ENCODE data around the gene TMEM247.

DNA sequence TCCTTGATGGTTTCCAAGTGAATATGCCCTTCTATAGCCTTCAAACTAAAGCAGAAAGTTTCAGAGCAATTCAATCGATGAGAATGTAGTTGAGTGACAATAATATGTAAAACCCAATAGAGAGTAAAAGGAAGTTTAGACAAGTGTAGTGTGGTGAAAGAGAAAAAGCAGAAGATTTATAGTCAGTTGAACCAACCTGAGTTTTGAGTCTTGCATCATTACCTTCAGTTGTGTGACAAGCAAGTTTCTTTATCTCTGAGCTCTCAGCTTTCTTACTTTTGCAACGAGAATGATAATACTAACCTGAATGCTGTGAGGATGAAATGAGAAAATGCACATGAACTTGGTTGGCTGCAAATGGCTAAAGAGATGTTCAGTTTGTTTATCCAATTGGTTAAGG is 40.6 kb upstream of the TMEM247 start:
- TF ChIP-seq POLR2A (IDR thresholded peaks at IDR 0.05) = no peak
- TF ChIP-seq, protein P1, sequence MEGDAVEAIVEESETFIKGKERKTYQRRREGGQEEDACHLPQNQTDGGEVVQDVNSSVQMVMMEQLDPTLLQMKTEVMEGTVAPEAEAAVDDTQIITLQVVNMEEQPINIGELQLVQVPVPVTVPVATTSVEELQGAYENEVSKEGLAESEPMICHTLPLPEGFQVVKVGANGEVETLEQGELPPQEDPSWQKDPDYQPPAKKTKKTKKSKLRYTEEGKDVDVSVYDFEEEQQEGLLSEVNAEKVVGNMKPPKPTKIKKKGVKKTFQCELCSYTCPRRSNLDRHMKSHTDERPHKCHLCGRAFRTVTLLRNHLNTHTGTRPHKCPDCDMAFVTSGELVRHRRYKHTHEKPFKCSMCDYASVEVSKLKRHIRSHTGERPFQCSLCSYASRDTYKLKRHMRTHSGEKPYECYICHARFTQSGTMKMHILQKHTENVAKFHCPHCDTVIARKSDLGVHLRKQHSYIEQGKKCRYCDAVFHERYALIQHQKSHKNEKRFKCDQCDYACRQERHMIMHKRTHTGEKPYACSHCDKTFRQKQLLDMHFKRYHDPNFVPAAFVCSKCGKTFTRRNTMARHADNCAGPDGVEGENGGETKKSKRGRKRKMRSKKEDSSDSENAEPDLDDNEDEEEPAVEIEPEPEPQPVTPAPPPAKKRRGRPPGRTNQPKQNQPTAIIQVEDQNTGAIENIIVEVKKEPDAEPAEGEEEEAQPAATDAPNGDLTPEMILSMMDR (IDR thresholded peaks at IDR 0.05) = no peak
